ENCODE measurements around the gene NR1H4. TPM values are rescaled to one million over a fixed set of nuclear protein-coding genes. Genes with fewer than 3 reads are reported as not detected.

The NR1H4 gene
- total and polyA plus RNA-seq, 2 donors (not counting 1 experiment from before 2014, with no cell fraction given) = not detected

DNA sequence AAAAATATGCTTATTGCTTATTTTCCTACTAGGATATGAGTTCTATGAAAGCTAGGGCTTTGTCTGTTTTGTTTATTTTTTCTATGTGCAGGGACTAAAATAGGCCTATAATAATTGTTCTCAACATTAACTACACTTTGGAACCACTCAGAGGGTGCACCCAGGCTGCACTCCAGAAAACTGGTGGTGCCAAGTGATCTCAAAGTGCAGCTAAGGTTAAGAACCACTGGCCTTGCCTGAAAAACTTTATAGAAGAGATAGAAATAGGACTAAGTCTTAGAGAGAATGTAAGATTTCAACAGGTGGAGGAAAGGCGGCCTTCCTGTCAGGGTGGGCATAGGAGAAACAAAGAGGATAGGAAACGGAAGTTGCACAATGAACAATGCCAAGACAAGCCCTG, 37.7 kb upstream of the NR1H4 start:
- CTCF ChIA-PET = no interaction called here
- no peaks in the 10 kb centered on the region for H3K9me3 Mint-ChIP-seq (ENCODE audit: insufficient read depth)
- H3K36me3 ChIP-seq (replicated peaks in 1 of 2; ENCODE audit: control extremely low read depth in 1 of 2, control insufficient read depth in 1 of 2, extremely low read depth in 1 of 2, insufficient read depth in 2 of 2, low read length in 1 of 2) = no peaks in the 10 kb centered on the region
- no peaks in the 10 kb centered on the region for H3K9me3 ChIP-seq (ENCODE audit: control extremely low read depth in 1 of 3, control insufficient read depth in 2 of 3, insufficient read depth in 1 of 3, low read length in 2 of 3)
- no peaks in the 10 kb centered on the region for H3K4me1 Mint-ChIP-seq
- WGBS (ENCODE audit: insufficient coverage) = 29% methylated on average over 2 of the region's 2 CpGs
- peaks cover 3% of the 10 kb centered on the region for H3K27me3 Mint-ChIP-seq
- no peak overlapping the region for H3K9ac ChIP-seq (ENCODE audit: low read length)
- TF ChIP-seq EZH2 (IDR thresholded peaks at IDR 0.05; ENCODE audit: borderline replicate concordance, insufficient read depth, low read depth, low read length, poor library complexity, severe bottlenecking) = no peak
- TF ChIP-seq, protein P1, sequence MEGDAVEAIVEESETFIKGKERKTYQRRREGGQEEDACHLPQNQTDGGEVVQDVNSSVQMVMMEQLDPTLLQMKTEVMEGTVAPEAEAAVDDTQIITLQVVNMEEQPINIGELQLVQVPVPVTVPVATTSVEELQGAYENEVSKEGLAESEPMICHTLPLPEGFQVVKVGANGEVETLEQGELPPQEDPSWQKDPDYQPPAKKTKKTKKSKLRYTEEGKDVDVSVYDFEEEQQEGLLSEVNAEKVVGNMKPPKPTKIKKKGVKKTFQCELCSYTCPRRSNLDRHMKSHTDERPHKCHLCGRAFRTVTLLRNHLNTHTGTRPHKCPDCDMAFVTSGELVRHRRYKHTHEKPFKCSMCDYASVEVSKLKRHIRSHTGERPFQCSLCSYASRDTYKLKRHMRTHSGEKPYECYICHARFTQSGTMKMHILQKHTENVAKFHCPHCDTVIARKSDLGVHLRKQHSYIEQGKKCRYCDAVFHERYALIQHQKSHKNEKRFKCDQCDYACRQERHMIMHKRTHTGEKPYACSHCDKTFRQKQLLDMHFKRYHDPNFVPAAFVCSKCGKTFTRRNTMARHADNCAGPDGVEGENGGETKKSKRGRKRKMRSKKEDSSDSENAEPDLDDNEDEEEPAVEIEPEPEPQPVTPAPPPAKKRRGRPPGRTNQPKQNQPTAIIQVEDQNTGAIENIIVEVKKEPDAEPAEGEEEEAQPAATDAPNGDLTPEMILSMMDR (IDR thresholded peaks at IDR 0.05) = no peak
- H2AFZ ChIP-seq (ENCODE audit: insufficient read depth, low read depth, low read length, poor library complexity, severe bottlenecking) = no peak overlapping the region
- H4K20me1 ChIP-seq (ENCODE audit: control insufficient read depth, insufficient read depth, low read length, poor library complexity, severe bottlenecking) = no peaks in the 10 kb centered on the region
- no peak for DNase-seq
- no peaks in the 10 kb centered on the region for H3K4me1 ChIP-seq (ENCODE audit: control insufficient read depth in 2 of 2, insufficient read depth in 2 of 2, low read length in 2 of 2)
- POLR2A ChIA-PET = no interaction called here
- H3K4me3 ChIP-seq (ENCODE audit: control extremely low read depth in 1 of 5, extremely low read depth in 1 of 5, insufficient read depth in 1 of 5, low read depth in 2 of 5, low read length in 4 of 5) = no peak overlapping the region
- H3K4me2 ChIP-seq (replicated peaks; ENCODE audit: low read depth, low read length, poor library complexity, severe bottlenecking) = no peak overlapping the region
- H3K27ac ChIP-seq (ENCODE audit: low read length in 2 of 2) = no peak overlapping the region
- intact Hi-C loops (cut with micrococcal nuclease) = no loop called here
- H3K79me2 ChIP-seq (ENCODE audit: control insufficient read depth, insufficient read depth, low read length) = no peaks in the 10 kb centered on the region
- no peaks in the 10 kb centered on the region for H3K27me3 ChIP-seq (replicated peaks in 1 of 4; ENCODE audit: control extremely low read depth in 1 of 4, control insufficient read depth in 3 of 4, insufficient read depth in 4 of 4, low read length in 3 of 4)
- ATAC-seq (ENCODE audit: low read depth) = no peak
- H3K27ac Mint-ChIP-seq = no peak overlapping the region
- H3K4me3 Mint-ChIP-seq = no peak overlapping the region

DNA sequence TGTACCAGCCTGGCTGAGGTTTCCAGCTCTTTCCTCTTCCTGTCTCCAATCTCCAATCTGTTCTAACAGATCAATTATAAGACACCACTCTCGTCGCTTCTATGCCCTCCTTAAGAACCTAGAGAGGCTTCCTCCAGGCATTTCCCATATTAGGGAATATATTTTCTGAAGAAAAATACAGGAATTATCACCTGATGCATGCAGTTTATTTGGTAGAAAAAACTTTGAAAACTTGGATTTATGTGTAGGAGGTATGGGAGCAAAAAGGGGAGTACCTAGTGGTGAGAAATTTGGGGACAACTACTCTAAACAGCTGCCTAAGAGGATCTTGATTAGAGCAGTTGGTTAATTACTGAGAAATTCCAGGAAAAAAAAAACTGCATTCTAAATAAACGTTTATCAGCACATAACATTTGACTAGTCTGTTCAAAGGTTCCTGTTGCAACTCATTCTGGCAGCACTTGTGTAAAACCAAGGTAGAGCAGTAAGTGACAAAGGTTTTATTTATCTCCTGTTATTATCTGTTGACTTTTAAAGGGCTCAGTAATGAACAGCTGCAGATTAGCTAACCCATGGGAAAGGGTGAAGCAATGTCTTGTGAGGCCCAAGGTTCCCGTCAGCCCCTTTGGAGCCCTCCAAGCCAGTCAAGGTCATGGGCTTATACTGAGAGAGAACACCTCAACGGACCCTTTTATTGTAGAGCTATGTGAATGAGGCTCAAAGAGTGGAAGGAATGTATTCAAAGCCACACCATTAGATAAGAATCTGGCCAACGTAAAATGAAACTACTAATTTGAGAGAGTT, 36.4 kb upstream of the NR1H4 start:
- peaks cover 3% of the 10 kb centered on the region for H3K27me3 Mint-ChIP-seq
- Histone ChIP-seq H3K9me3 (ENCODE audit: control extremely low read depth in 1 of 3, control insufficient read depth in 2 of 3, insufficient read depth in 1 of 3, low read length in 2 of 3) (no peaks in the 10 kb centered on the region), H3K79me2 (ENCODE audit: control insufficient read depth, insufficient read depth, low read length) (no peaks in the 10 kb centered on the region), H3K27ac (ENCODE audit: low read length in 2 of 2) (no peak overlapping the region), H3K4me2 (replicated peaks; ENCODE audit: low read depth, low read length, poor library complexity, severe bottlenecking) (no peak overlapping the region), H3K4me3 (ENCODE audit: control extremely low read depth in 1 of 5, extremely low read depth in 1 of 5, insufficient read depth in 1 of 5, low read depth in 2 of 5, low read length in 4 of 5) (no peak overlapping the region), H2AFZ (ENCODE audit: insufficient read depth, low read depth, low read length, poor library complexity, severe bottlenecking) (no peak overlapping the region), H3K27me3 (replicated peaks in 1 of 4; ENCODE audit: control extremely low read depth in 1 of 4, control insufficient read depth in 3 of 4, insufficient read depth in 4 of 4, low read length in 3 of 4) (no peaks in the 10 kb centered on the region), H4K20me1 (ENCODE audit: control insufficient read depth, insufficient read depth, low read length, poor library complexity, severe bottlenecking) (no peaks in the 10 kb centered on the region), H3K9ac (ENCODE audit: low read length) (no peak overlapping the region), H3K36me3 (replicated peaks in 1 of 2; ENCODE audit: control extremely low read depth in 1 of 2, control insufficient read depth in 1 of 2, extremely low read depth in 1 of 2, insufficient read depth in 2 of 2, low read length in 1 of 2) (no peaks in the 10 kb centered on the region), H3K4me1 (ENCODE audit: control insufficient read depth in 2 of 2, insufficient read depth in 2 of 2, low read length in 2 of 2) (no peaks in the 10 kb centered on the region)
- ChIA-PET CTCF (no interaction called here), POLR2A (no interaction called here)
- TF ChIP-seq EZH2 (IDR thresholded peaks at IDR 0.05; ENCODE audit: borderline replicate concordance, insufficient read depth, low read depth, low read length, poor library complexity, severe bottlenecking) = no peak
- TF ChIP-seq, protein P1 (IDR thresholded peaks at IDR 0.05) = no peak
- intact Hi-C loops (cut with micrococcal nuclease) = no loop called here
- DNase-seq = no peak
- 67% methylated on average over 1 of the region's 6 CpGs for WGBS (ENCODE audit: insufficient coverage)
- no peak overlapping the region for H3K27ac Mint-ChIP-seq
- H3K9me3 Mint-ChIP-seq (ENCODE audit: insufficient read depth) = no peaks in the 10 kb centered on the region
- H3K4me3 Mint-ChIP-seq = no peak overlapping the region
- no peaks in the 10 kb centered on the region for H3K4me1 Mint-ChIP-seq
- no peak for ATAC-seq (ENCODE audit: low read depth)
